GM10248 (cell line): Measurements from ENCODE around the gene ZNF146.
"Not testable (repeated sequence)": the region's sequence is repeated elsewhere in the genome, so short reads cannot be mapped to it uniquely, and the experiment has no call there.

Experiments used
- CTCF ChIA-PET: fragments of 300-600 bp; sonication (Branson Sonifier 250); formaldehyde crosslinking; extraction: SDS; loops from one replicate; lab custom pipeline; 2021; ENCODE audit warnings: antibody characterized with exemption; lab: Yijun Ruan, JAX
- POLR2A ChIA-PET: fragments of 350-650 bp; sonication (Branson Sonifier 250); formaldehyde crosslinking; extraction: SDS; loops from one replicate; lab custom pipeline; 2020; ENCODE audit warnings: antibody characterized with exemption; lab: Yijun Ruan, JAX
- DNase-seq: peaks from one replicate; pipeline ENCODE4 v3.0.0; 2012; ENCODE audit errors: extremely low spot score
- CTCF ChIP-seq: IDR thresholded peaks from 2 replicates; pipeline ENCODE4 v1.5.1; 2012; ENCODE audit warnings: mild to moderate bottlenecking, low read depth; ENCODE audit errors: extremely low read depth, missing control alignments, control extremely low read depth

The ZNF146 gene

GRCh38 chr19:36210497-36210896 is 4.4 kb upstream of the ZNF146 start:
- no peak for DNase-seq
- ChIA-PET POLR2A (no interaction called here), CTCF (interaction anchor here (0.7 kb wide), 1 partner anchor 82 kb away, joined by 3 read pairs; no protein-coding TSS in a partner anchor)
- no peak for TF ChIP-seq CTCF

GRCh38 chr19:36212895-36213294 is 2.0 kb upstream of the ZNF146 start:
- POLR2A ChIA-PET, result no interaction called here
- TF ChIP-seq CTCF, result no peak
- CTCF ChIA-PET, result no interaction called here
- DNase-seq, result no peak

- ChIA-PET CTCF (interaction anchor here (1.1 kb wide), 1 partner anchor 155 kb away, joined by 4 read pairs; no protein-coding TSS in a partner anchor), POLR2A (interaction anchor here (0.5 to 1.3 kb wide), 2 partner anchors 34 to 1155 kb away, joined by 7 read pairs; partner anchors contain the start of gene ZNF527)
- peak; percentile 22 for DNase-seq
- TF ChIP-seq CTCF, result no peak
These were observed 594 bp downstream of the ZNF146 start for GRCh38 chr19:36215276-36216123.

GRCh38 chr19:36221474-36221873 is 6.6 kb downstream of the ZNF146 start:
- no peak for DNase-seq
- no peak for TF ChIP-seq CTCF
- CTCF ChIA-PET, result no interaction called here
- POLR2A ChIA-PET, result no interaction called here

GRCh38 chr19:36222503-36222902 is 7.6 kb downstream of the ZNF146 start:
- ChIA-PET CTCF (interaction anchor here (1.1 kb wide), 1 partner anchor 14 kb away, joined by 3 read pairs; no protein-coding TSS in a partner anchor), POLR2A (no interaction called here)
- TF ChIP-seq CTCF, result no peak
- DNase-seq, result no peak

GRCh38 chr19:36225219-36225892 is 10.4 kb downstream of the ZNF146 start:
- CTCF ChIA-PET, result no interaction called here
- POLR2A ChIA-PET, result no interaction called here
- TF ChIP-seq CTCF, result no peak
- DNase-seq, result no peak

- DNase-seq, POLR2A ChIA-PET, CTCF ChIA-PET: not testable (repeated sequence)
These were observed 18.7 kb downstream of the ZNF146 start for GRCh38 chr19:36233626-36234025.
